Bronchial epithelial cell (primary cell): ENCODE results near the gene TXNDC11. TPM values are rescaled to one million over a fixed set of nuclear protein-coding genes. Genes with fewer than 3 reads are reported as not detected.

Experiments used
- DNase-seq: peaks from one replicate; pipeline ENCODE4 v3.0.0-alpha.2; 2010; ENCODE audit warnings: low read depth
- FAIRE-seq: peaks from 2 replicates; lab custom pipeline; 2011; peaks lifted over from hg19 to GRCh38; lab: Jason Lieb, UNC
- H3K27me3 ChIP-seq: 2 replicates; pipeline ENCODE4 v1.5.1; 2011; ENCODE audit warnings: low read length; ENCODE audit not compliant: control insufficient read depth, insufficient read depth
- H3K36me3 ChIP-seq: 2 replicates; pipeline ENCODE4 v1.5.1; 2011; ENCODE audit warnings: low read length; ENCODE audit not compliant: control insufficient read depth, insufficient read depth
- H3K4me3 ChIP-seq: 2 replicates; pipeline ENCODE4 v1.5.1; 2011; ENCODE audit warnings: mild to moderate bottlenecking, low read depth, low read length, control low read depth
- CTCF ChIP-seq: IDR thresholded peaks from 2 replicates; pipeline ENCODE4 v1.5.1; 2011; ENCODE audit warnings: mild to moderate bottlenecking, moderate library complexity, low read length, control low read depth, inconsistent platforms; ENCODE audit not compliant: insufficient read depth, severe bottlenecking
- total RNA-seq: library from RNA; depleted of rRNA; stranded (reverse); fragments of >200 nt; gene quantifications from 2 replicates; pipeline ENCODE4 v1.2.1, GENCODE V29; 2014

Gene TXNDC11
- total RNA-seq, 1 donor from 2014 or later = 35.8 TPM

GRCh38 chr16:11637320-11637719, 105.3 kb downstream of the TXNDC11 start:
- no peaks in the 10 kb centered on the region for H3K36me3 ChIP-seq
- FAIRE-seq (no peak), DNase-seq (no peak)
- no peak overlapping the region for H3K4me3 ChIP-seq
- no peaks in the 10 kb centered on the region for H3K27me3 ChIP-seq
- no peak for TF ChIP-seq CTCF

- peak; percentile 98 for DNase-seq
- TF ChIP-seq CTCF = no peak
- FAIRE-seq = no peak
- Histone ChIP-seq H3K4me3 (peak overlapping the region; percentile 1), H3K27me3 (no peaks in the 10 kb centered on the region), H3K36me3 (no peaks in the 10 kb centered on the region)
These were observed 106.4 kb downstream of the TXNDC11 start for GRCh38 chr16:11636172-11636721.

GRCh38 chr16:11635679-11636171, 106.9 kb downstream of the TXNDC11 start:
- DNase-seq (no peak), FAIRE-seq (no peak)
- Histone ChIP-seq H3K27me3 (no peaks in the 10 kb centered on the region), H3K4me3 (peak overlapping the region; percentile 1), H3K36me3 (no peaks in the 10 kb centered on the region)
- TF ChIP-seq CTCF = no peak

- FAIRE-seq (no peak), DNase-seq (no peak)
- TF ChIP-seq CTCF = no peak
- Histone ChIP-seq H3K36me3 (no peaks in the 10 kb centered on the region), H3K4me3 (no peak overlapping the region), H3K27me3 (no peaks in the 10 kb centered on the region)
These were observed 107.5 kb downstream of the TXNDC11 start for GRCh38 chr16:11635113-11635652.

- Histone ChIP-seq H3K36me3 (no peaks in the 10 kb centered on the region), H3K4me3 (no peak overlapping the region), H3K27me3 (no peaks in the 10 kb centered on the region)
- no peak for DNase-seq
- no peak for TF ChIP-seq CTCF
- FAIRE-seq = no peak
These were observed 108.3 kb downstream of the TXNDC11 start for GRCh38 chr16:11634312-11634711.
